ENCODE results near the gene TPO.
"Not testable (repeated sequence)": the region's sequence is repeated elsewhere in the genome, so short reads cannot be mapped to it uniquely, and the experiment has no call there.

TPO gene

DNA sequence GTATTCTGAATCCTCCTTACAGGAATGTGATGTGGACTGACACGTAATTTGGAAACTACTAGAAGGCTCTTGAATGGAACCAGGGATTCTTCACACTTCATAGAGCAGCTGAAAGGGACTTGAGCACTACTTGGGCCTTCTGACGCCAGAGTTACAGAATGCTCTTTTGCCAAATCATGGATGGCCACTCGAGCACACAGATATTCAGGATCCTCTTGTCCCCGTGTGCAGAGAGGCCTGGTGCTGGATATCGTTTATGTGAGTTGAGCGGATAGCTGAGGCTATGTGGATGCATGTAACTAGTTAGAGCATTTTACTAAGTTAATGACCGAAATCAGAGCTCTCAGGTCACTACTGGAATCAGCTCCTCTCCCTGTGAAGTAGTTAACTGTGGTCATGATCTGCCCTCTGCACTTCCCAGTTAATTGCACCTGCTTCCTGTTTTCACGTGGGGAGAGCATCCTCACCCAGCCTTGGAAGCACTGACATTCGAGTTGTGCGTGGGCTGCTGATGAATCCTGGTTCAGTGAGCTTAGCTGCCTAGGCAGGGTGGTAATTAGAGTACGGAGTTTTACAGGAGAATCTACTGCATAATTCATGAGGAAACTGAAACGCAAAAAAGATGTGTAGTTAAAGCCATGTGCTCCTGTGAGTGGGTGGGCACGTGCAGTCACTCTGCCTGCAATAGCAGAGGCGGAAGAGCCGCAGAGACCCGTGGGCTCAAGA lies 5.2 kb upstream of the TPO start:
- Histone ChIP-seq H3K4me1 (no peaks in the 10 kb centered on the region), H3K79me2 (no peaks in the 10 kb centered on the region)
- TF ChIP-seq CTCF (IDR thresholded peaks at IDR 0.05): no peak

GRCh38 chr2:1414121-1414520 lies 858 bp downstream of the TPO start:
- H3K4me2 ChIP-seq (ENCODE audit: low read length): no peak overlapping the region
- no peak overlapping the region for H2AFZ ChIP-seq
- no peak for TF ChIP-seq CTCF (IDR thresholded peaks at IDR 0.05)
- H3K4me1 ChIP-seq: no peaks in the 10 kb centered on the region
- no peaks in the 10 kb centered on the region for H3K27me3 ChIP-seq (ENCODE audit: control insufficient read depth, insufficient read depth, low read length)
- no peaks in the 10 kb centered on the region for H3K79me2 ChIP-seq
- no peak overlapping the region for H3K27ac ChIP-seq
- no peaks in the 10 kb centered on the region for H3K9me3 ChIP-seq (ENCODE audit: control insufficient read depth, low read length)
- no peak overlapping the region for H3K9ac ChIP-seq
- no peak overlapping the region for H3K4me3 ChIP-seq (ENCODE audit: low read depth, low read length)
- H3K36me3 ChIP-seq (ENCODE audit: control insufficient read depth, insufficient read depth, low read length): no peaks in the 10 kb centered on the region

More for the DNA sequence above, 5.2 kb upstream of the TPO start:
- Histone ChIP-seq H3K36me3 (ENCODE audit: control insufficient read depth, insufficient read depth, low read length) (no peaks in the 10 kb centered on the region), H3K27ac (no peak overlapping the region), H3K9me3 (ENCODE audit: control insufficient read depth, low read length) (no peaks in the 10 kb centered on the region), H3K27me3 (ENCODE audit: control insufficient read depth, insufficient read depth, low read length) (no peaks in the 10 kb centered on the region), H3K9ac (no peak overlapping the region), H2AFZ (no peak overlapping the region), H3K4me2 (ENCODE audit: low read length) (no peak overlapping the region), H3K4me3 (ENCODE audit: low read depth, low read length) (no peak overlapping the region)

GRCh38 chr2:1414901-1415300 lies 1.6 kb downstream of the TPO start:
- not testable (repeated sequence) for H3K27me3 ChIP-seq (ENCODE audit: control insufficient read depth, insufficient read depth, low read length); H3K27ac ChIP-seq; H3K4me1 ChIP-seq; H3K9ac ChIP-seq; H3K79me2 ChIP-seq; H3K9me3 ChIP-seq (ENCODE audit: control insufficient read depth, low read length); H3K4me2 ChIP-seq (ENCODE audit: low read length); H3K4me3 ChIP-seq (ENCODE audit: low read depth, low read length); H2AFZ ChIP-seq; H3K36me3 ChIP-seq (ENCODE audit: control insufficient read depth, insufficient read depth, low read length)

GRCh38 chr2:1415501-1415900 lies 2.2 kb downstream of the TPO start:
- Histone ChIP-seq H2AFZ (no peak overlapping the region), H3K4me2 (ENCODE audit: low read length) (no peak overlapping the region), H3K4me3 (ENCODE audit: low read depth, low read length) (no peak overlapping the region), H3K4me1 (no peaks in the 10 kb centered on the region), H3K9me3 (ENCODE audit: control insufficient read depth, low read length) (no peaks in the 10 kb centered on the region), H3K27ac (no peak overlapping the region), H3K36me3 (ENCODE audit: control insufficient read depth, insufficient read depth, low read length) (no peaks in the 10 kb centered on the region), H3K79me2 (no peaks in the 10 kb centered on the region), H3K9ac (no peak overlapping the region), H3K27me3 (ENCODE audit: control insufficient read depth, insufficient read depth, low read length) (no peaks in the 10 kb centered on the region)
- no peak for TF ChIP-seq CTCF (IDR thresholded peaks at IDR 0.05)

DNA sequence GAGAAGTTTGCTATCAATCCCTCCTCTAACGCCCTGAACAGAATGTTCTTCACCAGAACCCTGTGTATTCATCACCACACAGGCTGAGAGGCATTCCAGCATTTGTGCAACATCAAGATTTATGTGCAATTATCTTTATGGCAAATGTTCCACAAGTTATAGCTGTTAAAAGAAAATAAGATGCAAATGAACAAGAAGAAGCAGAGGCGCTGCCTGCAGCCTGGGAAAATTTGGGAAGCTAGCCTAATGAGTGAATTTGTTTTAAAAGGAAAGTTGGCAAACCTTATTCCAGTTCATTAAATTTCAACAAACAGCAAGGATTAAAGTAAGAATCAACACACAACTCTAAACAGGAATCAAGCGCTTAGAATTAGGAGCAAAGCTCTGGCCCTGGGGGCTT lies 5.3 kb downstream of the TPO start:
- H3K9ac ChIP-seq: no peak overlapping the region
- no peak overlapping the region for H3K4me3 ChIP-seq (ENCODE audit: low read depth, low read length)
- H3K36me3 ChIP-seq (ENCODE audit: control insufficient read depth, insufficient read depth, low read length): no peaks in the 10 kb centered on the region

More for the DNA sequence above, 5.3 kb downstream of the TPO start:
- no peak for TF ChIP-seq CTCF (IDR thresholded peaks at IDR 0.05)
- Histone ChIP-seq H2AFZ (no peak overlapping the region), H3K9me3 (ENCODE audit: control insufficient read depth, low read length) (no peaks in the 10 kb centered on the region), H3K4me1 (no peaks in the 10 kb centered on the region), H3K79me2 (no peaks in the 10 kb centered on the region), H3K27me3 (ENCODE audit: control insufficient read depth, insufficient read depth, low read length) (no peaks in the 10 kb centered on the region), H3K4me2 (ENCODE audit: low read length) (no peak overlapping the region), H3K27ac (no peak overlapping the region)

Data from parathyroid adenoma (tissue), 2 donors.